ENCODE measurements around the gene ELOB.

ELOB gene

GRCh38 chr16:2749936-2750335, 27.1 kb downstream of the ELOB start:
- no peak for DNase-seq (ENCODE audit: low read depth in 1 of 2, low spot score in 1 of 2)

- no peak for DNase-seq (ENCODE audit: low read depth in 1 of 2, low spot score in 1 of 2)
Measured at GRCh38 chr16:2749476-2749875, 27.6 kb downstream of the ELOB start.

GRCh38 chr16:2748757-2749455, 28.2 kb downstream of the ELOB start:
- no peak for DNase-seq (ENCODE audit: low read depth in 1 of 2, low spot score in 1 of 2)

GRCh38 chr16:2745961-2746360, 31.1 kb downstream of the ELOB start:
- no peak for DNase-seq (ENCODE audit: low read depth in 1 of 2, low spot score in 1 of 2)

GRCh38 chr16:2745116-2745890, 31.8 kb downstream of the ELOB start:
- no peak for DNase-seq (ENCODE audit: low read depth in 1 of 2, low spot score in 1 of 2)

- DNase-seq (ENCODE audit: low read depth in 1 of 2, low spot score in 1 of 2), result no peak
Measured at GRCh38 chr16:2744711-2745110, 32.4 kb downstream of the ELOB start.

GRCh38 chr16:2743007-2743810, 33.9 kb downstream of the ELOB start:
- no peak for DNase-seq (ENCODE audit: low read depth in 1 of 2, low spot score in 1 of 2)

GRCh38 chr16:2742323-2743006, 34.6 kb downstream of the ELOB start:
- no peak for DNase-seq (ENCODE audit: low read depth in 1 of 2, low spot score in 1 of 2)

- no peak for DNase-seq (ENCODE audit: low read depth in 1 of 2, low spot score in 1 of 2)
Measured at GRCh38 chr16:2741168-2741567, 35.9 kb downstream of the ELOB start.

- DNase-seq (ENCODE audit: low read depth in 1 of 2, low spot score in 1 of 2), result no peak
Measured at GRCh38 chr16:2740476-2740875, 36.6 kb downstream of the ELOB start.

GRCh38 chr16:2739625-2740430, 37.3 kb downstream of the ELOB start:
- DNase-seq (ENCODE audit: low read depth in 1 of 2, low spot score in 1 of 2), result no peak

GRCh38 chr16:2738615-2739014, 38.5 kb downstream of the ELOB start:
- DNase-seq (ENCODE audit: low read depth in 1 of 2, low spot score in 1 of 2), result no peak

- DNase-seq (ENCODE audit: low read depth in 1 of 2, low spot score in 1 of 2), result no peak
Measured at GRCh38 chr16:2737895-2738418, 39.1 kb downstream of the ELOB start.

GRCh38 chr16:2737238-2737605, 39.9 kb downstream of the ELOB start:
- DNase-seq (ENCODE audit: low read depth in 1 of 2, low spot score in 1 of 2), result no peak

GRCh38 chr16:2736476-2737237, 40.4 kb downstream of the ELOB start:
- DNase-seq (ENCODE audit: low read depth in 1 of 2, low spot score in 1 of 2), result no peak

- no peak for DNase-seq (ENCODE audit: low read depth in 1 of 2, low spot score in 1 of 2)
Measured at GRCh38 chr16:2734844-2735515, 42.1 kb downstream of the ELOB start.

- DNase-seq (ENCODE audit: low read depth in 1 of 2, low spot score in 1 of 2), result no peak
Measured at GRCh38 chr16:2728034-2728433, 49.0 kb downstream of the ELOB start.

GRCh38 chr16:2726923-2727322, 50.2 kb downstream of the ELOB start:
- no peak for DNase-seq (ENCODE audit: low read depth in 1 of 2, low spot score in 1 of 2)

GRCh38 chr16:2724816-2725348, 52.2 kb downstream of the ELOB start:
- no peak for DNase-seq (ENCODE audit: low read depth in 1 of 2, low spot score in 1 of 2)
